Measurements from ENCODE around the gene ANKRD34A.

ANKRD34A gene

DNA sequence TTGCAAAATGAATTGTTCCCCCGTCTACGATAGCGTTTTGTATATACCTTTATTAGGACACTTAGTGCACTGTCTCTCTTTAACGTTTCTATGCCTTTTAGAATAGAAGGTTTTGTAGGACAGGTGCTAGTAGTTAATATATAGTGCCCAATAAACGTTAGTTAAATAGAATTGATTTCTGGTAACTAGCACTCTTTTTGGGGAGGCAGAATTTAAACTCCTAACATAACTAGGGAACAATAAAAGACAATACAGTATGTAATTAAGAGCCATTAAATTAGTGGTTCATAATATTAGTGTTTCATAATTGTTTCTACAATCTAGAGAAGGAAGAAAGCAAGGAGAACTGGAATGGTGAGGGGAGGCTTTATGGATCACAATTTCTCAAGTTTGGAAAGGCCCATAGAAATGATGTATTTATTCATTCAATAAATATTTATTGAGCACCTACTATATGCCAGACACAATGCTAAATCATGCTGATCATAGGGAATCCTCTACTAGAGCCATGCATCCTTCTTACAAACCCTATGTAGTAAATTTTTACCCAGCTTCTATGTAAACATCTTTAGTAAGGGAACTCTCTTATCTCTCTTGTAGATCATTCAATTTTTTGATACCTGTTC, 857 bp upstream of the ANKRD34A start:
- no peak overlapping the region for H4K8ac ChIP-seq (ENCODE audit: low read depth, low read length)
- H3K79me2 ChIP-seq (ENCODE audit: control insufficient read depth, insufficient read depth, low read length, poor library complexity): no peaks in the 10 kb centered on the region
- H2AK5ac ChIP-seq (ENCODE audit: low read length): no peak overlapping the region
- no peak overlapping the region for H2BK120ac ChIP-seq (ENCODE audit: insufficient read depth, low read length, poor library complexity)
- no peak for DNase-seq
- H3K27ac ChIP-seq (ENCODE audit: low read depth, low read length): no peak overlapping the region
- no peak overlapping the region for H4K12ac ChIP-seq (ENCODE audit: low read depth, low read length)
- no peak overlapping the region for H3K23ac ChIP-seq (ENCODE audit: low read length)
- no peak overlapping the region for H3K4ac ChIP-seq (ENCODE audit: low read depth, low read length)
- no peak overlapping the region for H3K14ac ChIP-seq (ENCODE audit: low read length)
- H3K9me3 ChIP-seq (ENCODE audit: insufficient read depth, low read depth, low read length): no peaks in the 10 kb centered on the region
- H2BK5ac ChIP-seq (ENCODE audit: low read depth, low read length, poor library complexity): no peak overlapping the region
- H3K9ac ChIP-seq (ENCODE audit: low read length): no peak overlapping the region
- no CpG with 5 or more reads among the region's 5 CpGs for WGBS (ENCODE audit: extremely low coverage, insufficient coverage, insufficient read length)
- H2AFZ ChIP-seq (ENCODE audit: insufficient read depth, low read length, poor library complexity): no peak overlapping the region
- no peak overlapping the region for H3K4me3 ChIP-seq (ENCODE audit: low read depth, low read length)
- no peak overlapping the region for H4K91ac ChIP-seq (ENCODE audit: low read depth, low read length)
- no peak overlapping the region for H3K18ac ChIP-seq (ENCODE audit: low read length)
- H3K4me1 ChIP-seq (ENCODE audit: control insufficient read depth in 1 of 2, insufficient read depth in 2 of 2, low read length in 2 of 2): peaks cover 14 to 21% of the 10 kb centered on the region in 2 experiments
- no peaks in the 10 kb centered on the region for H3K36me3 ChIP-seq (ENCODE audit: control insufficient read depth in 1 of 2, insufficient read depth in 2 of 2, low read length in 2 of 2)
- H3K79me1 ChIP-seq (ENCODE audit: low read length): peaks cover 6% of the 10 kb centered on the region
- H2BK12ac ChIP-seq (ENCODE audit: low read length): no peak overlapping the region
- H3K4me2 ChIP-seq (ENCODE audit: low read length): peak overlapping the region; percentile 66
- peaks cover 24% of the 10 kb centered on the region for H3K27me3 ChIP-seq (ENCODE audit: insufficient read depth, low read length)

DNA sequence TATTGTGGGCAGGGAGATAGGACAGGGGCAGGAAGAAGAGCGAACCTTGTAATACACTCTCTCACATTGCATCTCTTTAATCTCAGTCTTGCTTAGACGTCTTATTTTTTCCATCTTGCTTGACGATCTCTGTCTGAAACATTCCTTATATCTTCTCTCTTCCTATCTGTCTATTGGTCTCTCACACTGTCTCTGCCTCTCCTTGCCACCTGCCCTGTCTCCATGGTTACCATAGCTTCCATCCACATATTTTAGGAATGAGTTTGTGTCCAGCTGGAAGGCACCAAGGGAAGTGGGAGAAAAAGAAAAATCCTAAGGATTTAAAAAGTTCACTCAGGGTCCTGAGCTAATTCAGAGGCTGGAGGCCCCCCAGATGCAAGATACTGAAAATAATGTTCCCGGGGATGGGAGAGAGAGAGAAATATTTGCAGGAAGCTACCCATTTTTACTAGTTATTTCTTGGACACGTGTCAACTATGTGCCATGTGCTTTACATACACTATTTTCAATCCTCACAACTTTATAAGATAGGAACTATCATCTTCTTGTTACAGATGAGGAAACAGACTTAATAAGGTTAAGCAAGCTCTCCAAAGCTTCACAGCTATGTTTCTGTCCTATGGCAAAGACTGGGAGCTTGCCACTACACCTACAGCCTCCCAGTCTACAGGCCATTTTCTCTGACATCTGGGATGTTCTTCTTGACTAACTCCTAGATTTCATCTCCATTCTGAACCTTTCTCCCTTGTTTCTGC, 933 bp downstream of the ANKRD34A start:
- no peak overlapping the region for H2AK5ac ChIP-seq (ENCODE audit: low read length)
- H3K14ac ChIP-seq (ENCODE audit: low read length): no peak overlapping the region
- H3K36me3 ChIP-seq (ENCODE audit: control insufficient read depth in 1 of 2, insufficient read depth in 2 of 2, low read length in 2 of 2): no peaks in the 10 kb centered on the region
- H3K27me3 ChIP-seq (ENCODE audit: insufficient read depth, low read length): peaks cover 36% of the 10 kb centered on the region
- H3K27ac ChIP-seq (ENCODE audit: low read depth, low read length): no peak overlapping the region
- no peak overlapping the region for H3K4me3 ChIP-seq (ENCODE audit: low read depth, low read length)
- peak; percentile 49 to 89 for DNase-seq
- no peak overlapping the region for H2BK120ac ChIP-seq (ENCODE audit: insufficient read depth, low read length, poor library complexity)
- H2BK12ac ChIP-seq (ENCODE audit: low read length): no peak overlapping the region
- no peak overlapping the region for H3K9ac ChIP-seq (ENCODE audit: low read length)
- no peak overlapping the region for H4K8ac ChIP-seq (ENCODE audit: low read depth, low read length)
- H3K4me2 ChIP-seq (ENCODE audit: low read length): peak overlapping the region; percentile 66
- H3K9me3 ChIP-seq (ENCODE audit: insufficient read depth, low read depth, low read length): peaks cover 2% of the 10 kb centered on the region
- no peak overlapping the region for H2BK5ac ChIP-seq (ENCODE audit: low read depth, low read length, poor library complexity)
- peaks cover 14 to 24% of the 10 kb centered on the region in 2 experiments for H3K4me1 ChIP-seq (ENCODE audit: control insufficient read depth in 1 of 2, insufficient read depth in 2 of 2, low read length in 2 of 2)
- H3K4ac ChIP-seq (ENCODE audit: low read depth, low read length): no peak overlapping the region
- H3K79me1 ChIP-seq (ENCODE audit: low read length): peaks cover 6% of the 10 kb centered on the region
- no peak overlapping the region for H4K12ac ChIP-seq (ENCODE audit: low read depth, low read length)
- H3K79me2 ChIP-seq (ENCODE audit: control insufficient read depth, insufficient read depth, low read length, poor library complexity): no peaks in the 10 kb centered on the region
- no peak overlapping the region for H3K18ac ChIP-seq (ENCODE audit: low read length)
- H2AFZ ChIP-seq (ENCODE audit: insufficient read depth, low read length, poor library complexity): no peak overlapping the region
- H3K23ac ChIP-seq (ENCODE audit: low read length): no peak overlapping the region
- H4K91ac ChIP-seq (ENCODE audit: low read depth, low read length): no peak overlapping the region
- no CpG with 5 or more reads among the region's 5 CpGs for WGBS (ENCODE audit: extremely low coverage, insufficient coverage, insufficient read length)

DNA sequence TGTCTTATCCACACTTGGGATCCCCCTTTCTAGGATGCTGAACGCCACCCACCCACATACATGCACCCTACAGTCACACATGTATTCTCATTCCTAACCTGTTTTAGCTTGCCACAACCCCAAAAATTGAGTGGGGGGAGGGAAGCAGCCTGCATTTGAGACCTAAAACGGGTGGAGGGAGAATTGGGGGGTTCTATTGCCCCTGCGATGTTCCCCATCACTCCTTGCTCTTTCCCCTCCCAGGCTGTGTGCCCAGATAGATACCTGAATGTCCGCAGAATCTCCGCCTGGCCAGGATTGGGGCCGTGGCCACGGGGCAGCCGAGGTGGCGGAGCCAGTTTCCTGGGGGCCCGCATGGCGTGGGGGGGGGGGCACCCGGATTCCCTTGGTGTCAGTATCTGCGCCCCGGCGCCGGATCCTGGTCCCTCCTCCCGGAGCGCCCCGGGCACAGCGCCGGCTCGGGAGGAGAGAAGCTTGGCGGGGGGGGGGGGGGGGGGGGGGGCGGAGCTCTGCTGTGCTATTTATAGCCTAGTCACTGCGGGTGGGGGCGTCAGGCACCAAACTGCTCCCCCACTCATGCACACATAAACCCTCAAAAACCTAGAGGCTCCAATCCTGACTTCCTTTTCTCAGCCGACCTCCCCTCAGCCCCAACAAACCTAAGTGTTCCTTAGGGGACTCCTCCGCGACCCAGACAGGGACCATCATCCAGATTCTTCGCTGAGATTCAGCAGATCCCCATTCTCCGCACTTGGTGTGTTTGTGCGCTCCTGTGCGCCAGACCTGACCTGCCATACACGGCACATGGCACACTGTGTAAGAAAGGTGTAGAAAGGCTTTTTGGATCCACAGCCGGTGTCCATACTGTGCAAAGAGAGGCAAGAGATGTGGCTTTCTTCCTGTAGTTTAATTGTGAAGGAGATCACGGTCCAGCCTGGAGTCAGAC, 1.9 kb downstream of the ANKRD34A start:
- no peak overlapping the region for H3K4me3 ChIP-seq (ENCODE audit: low read depth, low read length)
- no CpG with 5 or more reads among the region's 36 CpGs for WGBS (ENCODE audit: extremely low coverage, insufficient coverage, insufficient read length)

DNA sequence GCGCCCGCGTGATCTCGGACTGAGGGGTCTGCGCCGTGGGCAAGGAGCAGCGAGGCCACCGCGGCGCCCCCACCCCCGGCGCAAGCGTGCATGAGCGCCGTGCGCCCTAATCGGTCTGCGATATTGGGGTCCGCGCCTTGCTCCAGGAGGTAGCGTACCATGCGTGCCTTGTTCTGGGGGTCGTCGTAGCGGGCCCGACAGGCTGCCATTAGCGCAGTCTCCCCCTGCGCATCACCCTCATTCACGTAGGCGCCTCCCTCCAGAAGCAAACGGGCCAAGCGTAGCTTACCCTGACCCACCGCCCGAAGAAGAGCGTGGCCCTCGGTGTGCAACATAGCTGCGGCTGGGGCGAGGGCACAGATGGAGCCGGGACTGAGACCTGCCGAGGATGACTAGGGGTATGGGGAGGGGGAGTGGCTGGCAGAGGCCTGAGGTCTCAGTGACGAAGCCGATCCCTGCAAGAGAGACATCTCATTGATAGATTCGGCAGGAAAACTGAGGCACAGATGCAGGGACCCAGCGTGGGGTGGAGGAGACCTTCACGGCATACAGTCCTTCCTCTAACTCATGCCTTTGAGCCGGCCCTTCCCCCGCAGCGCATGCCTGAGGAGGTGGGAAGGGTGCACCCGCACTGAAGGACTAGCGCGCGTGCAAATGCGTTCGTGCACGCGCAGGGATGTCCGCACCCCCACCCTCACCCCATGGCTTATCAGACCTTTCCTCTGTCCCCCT, 2.8 kb downstream of the ANKRD34A start:
- Histone ChIP-seq H2AFZ (ENCODE audit: insufficient read depth, low read length, poor library complexity) (no peak overlapping the region), H2BK12ac (ENCODE audit: low read length) (no peak overlapping the region), H3K9ac (ENCODE audit: low read length) (no peak overlapping the region), H2BK120ac (ENCODE audit: insufficient read depth, low read length, poor library complexity) (no peak overlapping the region), H2BK5ac (ENCODE audit: low read depth, low read length, poor library complexity) (no peak overlapping the region), H3K18ac (ENCODE audit: low read length) (no peak overlapping the region), H3K4me3 (ENCODE audit: low read depth, low read length) (peak overlapping the region; percentile 77), H3K23ac (ENCODE audit: low read length) (no peak overlapping the region), H4K8ac (ENCODE audit: low read depth, low read length) (no peak overlapping the region), H3K79me2 (ENCODE audit: control insufficient read depth, insufficient read depth, low read length, poor library complexity) (no peaks in the 10 kb centered on the region), H3K27ac (ENCODE audit: low read depth, low read length) (no peak overlapping the region), H3K36me3 (ENCODE audit: control insufficient read depth in 1 of 2, insufficient read depth in 2 of 2, low read length in 2 of 2) (no peaks in the 10 kb centered on the region), H4K12ac (ENCODE audit: low read depth, low read length) (no peak overlapping the region), H2AK5ac (ENCODE audit: low read length) (no peak overlapping the region), H3K4me2 (ENCODE audit: low read length) (peak overlapping the region; percentile 94), H3K9me3 (ENCODE audit: insufficient read depth, low read depth, low read length) (peaks cover 2% of the 10 kb centered on the region), H3K79me1 (ENCODE audit: low read length) (peaks cover 6% of the 10 kb centered on the region), H3K27me3 (ENCODE audit: insufficient read depth, low read length) (peaks cover 40% of the 10 kb centered on the region), H3K4ac (ENCODE audit: low read depth, low read length) (no peak overlapping the region), H3K14ac (ENCODE audit: low read length) (no peak overlapping the region), H3K4me1 (ENCODE audit: control insufficient read depth in 1 of 2, insufficient read depth in 2 of 2, low read length in 2 of 2) (peaks cover 16 to 26% of the 10 kb centered on the region in 2 experiments), H4K91ac (ENCODE audit: low read depth, low read length) (no peak overlapping the region)
- no CpG with 5 or more reads among the region's 57 CpGs for WGBS (ENCODE audit: extremely low coverage, insufficient coverage, insufficient read length)
- peak in 1 of 2 donors; percentile 29 for DNase-seq

More for the DNA sequence above, 1.9 kb downstream of the ANKRD34A start:
- Histone ChIP-seq H2BK120ac (ENCODE audit: insufficient read depth, low read length, poor library complexity) (no peak overlapping the region), H4K12ac (ENCODE audit: low read depth, low read length) (no peak overlapping the region), H4K8ac (ENCODE audit: low read depth, low read length) (no peak overlapping the region), H3K9me3 (ENCODE audit: insufficient read depth, low read depth, low read length) (peaks cover 2% of the 10 kb centered on the region), H3K4me1 (ENCODE audit: control insufficient read depth in 1 of 2, insufficient read depth in 2 of 2, low read length in 2 of 2) (peaks cover 15 to 26% of the 10 kb centered on the region in 2 experiments), H3K14ac (ENCODE audit: low read length) (no peak overlapping the region), H2AK5ac (ENCODE audit: low read length) (no peak overlapping the region), H3K79me2 (ENCODE audit: control insufficient read depth, insufficient read depth, low read length, poor library complexity) (no peaks in the 10 kb centered on the region), H3K23ac (ENCODE audit: low read length) (no peak overlapping the region), H2BK5ac (ENCODE audit: low read depth, low read length, poor library complexity) (no peak overlapping the region), H3K27ac (ENCODE audit: low read depth, low read length) (no peak overlapping the region), H3K79me1 (ENCODE audit: low read length) (peaks cover 6% of the 10 kb centered on the region), H2BK12ac (ENCODE audit: low read length) (no peak overlapping the region), H3K18ac (ENCODE audit: low read length) (no peak overlapping the region), H4K91ac (ENCODE audit: low read depth, low read length) (no peak overlapping the region), H3K27me3 (ENCODE audit: insufficient read depth, low read length) (peaks cover 37% of the 10 kb centered on the region), H3K4me2 (ENCODE audit: low read length) (peak overlapping the region; percentile 94), H3K36me3 (ENCODE audit: control insufficient read depth in 1 of 2, insufficient read depth in 2 of 2, low read length in 2 of 2) (no peaks in the 10 kb centered on the region), H2AFZ (ENCODE audit: insufficient read depth, low read length, poor library complexity) (no peak overlapping the region), H3K4ac (ENCODE audit: low read depth, low read length) (no peak overlapping the region), H3K9ac (ENCODE audit: low read length) (no peak overlapping the region)
- peak in 1 of 2 donors; percentile 24 for DNase-seq

All from trophoblast cell (in vitro differentiated cells and primary cell).